CD4-positive, alpha-beta T cell treated with Interleukin-1 beta for 1 hour (primary cell): ENCODE results near the gene CARMIL1.

Source experiments
- DNase-seq, 2 donors: peaks; one replicate each; pipeline ENCODE4 v3.0.0-alpha.2; 2020 to 2022

CARMIL1 gene

GRCh38 chr6:25337431-25337830, 58.3 kb downstream of the CARMIL1 start:
- no peak for DNase-seq

GRCh38 chr6:25340431-25341202, 61.4 kb downstream of the CARMIL1 start:
- no peak for DNase-seq

GRCh38 chr6:25341203-25341552, 62.0 kb downstream of the CARMIL1 start:
- DNase-seq: no peak

- no peak for DNase-seq
These were observed 62.9 kb downstream of the CARMIL1 start for GRCh38 chr6:25341923-25342619.

GRCh38 chr6:25342802-25343201, 63.6 kb downstream of the CARMIL1 start:
- no peak for DNase-seq

GRCh38 chr6:25343984-25344383, 64.8 kb downstream of the CARMIL1 start:
- no peak for DNase-seq

GRCh38 chr6:25344827-25345226, 65.7 kb downstream of the CARMIL1 start:
- DNase-seq: no peak

- DNase-seq: no peak
These were observed 66.9 kb downstream of the CARMIL1 start for GRCh38 chr6:25346064-25346463.

- DNase-seq: no peak
These were observed 71.4 kb downstream of the CARMIL1 start for GRCh38 chr6:25350573-25350972.

GRCh38 chr6:25351485-25351884, 72.3 kb downstream of the CARMIL1 start:
- no peak for DNase-seq

GRCh38 chr6:25352285-25352684, 73.1 kb downstream of the CARMIL1 start:
- DNase-seq: no peak

- DNase-seq: no peak
These were observed 75.1 kb downstream of the CARMIL1 start for GRCh38 chr6:25354078-25354932.

- DNase-seq: no peak
These were observed 80.2 kb downstream of the CARMIL1 start for GRCh38 chr6:25359191-25359861.

GRCh38 chr6:25359891-25360290, 80.7 kb downstream of the CARMIL1 start:
- DNase-seq: no peak

GRCh38 chr6:25360621-25361020, 81.4 kb downstream of the CARMIL1 start:
- DNase-seq: no peak

- no peak for DNase-seq
These were observed 84.3 kb downstream of the CARMIL1 start for GRCh38 chr6:25363427-25363826.

GRCh38 chr6:25365154-25365553, 86.0 kb downstream of the CARMIL1 start:
- DNase-seq: no peak

- peak; percentile 9 to 49 for DNase-seq
These were observed 87.8 kb downstream of the CARMIL1 start for GRCh38 chr6:25366903-25367545.

GRCh38 chr6:25369036-25369432, 89.9 kb downstream of the CARMIL1 start:
- no peak for DNase-seq

- DNase-seq: peak in 1 of 2 donors; percentile 8
These were observed 90.4 kb downstream of the CARMIL1 start for GRCh38 chr6:25369433-25370177.

GRCh38 chr6:25370178-25371036, 91.2 kb downstream of the CARMIL1 start:
- no peak for DNase-seq
